IMR-90 (cell line): Measurements from ENCODE around the gene ZNG1B. TPM values are rescaled to one million over a fixed set of nuclear protein-coding genes. Genes with fewer than 3 reads are reported as not detected.
A peak's percentile ranks its signal among the peaks of the same experiment; 100 is the strongest.
"Not testable (repeated sequence)": the region's sequence is repeated elsewhere in the genome, so short reads cannot be mapped to it uniquely, and the experiment has no call there.

Experiments
- ATAC-seq: fragments of 200-7000 bp; cut with Tn5 transposase; 2 replicates; pipeline ENCODE4 v1.9.1; 2020; ENCODE audit warnings: low read depth, mild to moderate bottlenecking, moderate library complexity
- BruUV-seq: library from RNA; stranded (reverse); fragments of 400-500 nt; replicated peaks from 2 replicates; lab custom pipeline; 2021; lab: Mats Ljungman, UMichigan
- CTCF ChIA-PET: fragments of 300-600 bp; formaldehyde crosslinking; extraction: SDS; loops from one replicate; lab custom pipeline; 2021; ENCODE audit warnings: antibody characterized with exemption; lab: Yijun Ruan, JAX
- POLR2A ChIA-PET: fragments of 300-600 bp; sonication (Branson Sonifier 250); formaldehyde crosslinking; loops from one replicate; lab custom pipeline; 2022; ENCODE audit warnings: antibody characterized with exemption; ENCODE audit not compliant: unreplicated experiment; lab: Charles Lee
- DNase-seq: peaks from one replicate; pipeline ENCODE4 v3.0.0; 2013
- H2AFZ ChIP-seq: replicated peaks from 2 replicates; pipeline ENCODE3; 2013; ENCODE audit warnings: low read length, mild to moderate bottlenecking; ENCODE audit not compliant: poor library complexity
- H2AK5ac ChIP-seq: 2 replicates; pipeline ENCODE4 v1.6.1; 2013; ENCODE audit warnings: low read depth, low read length, inconsistent platforms
- H2AK9ac ChIP-seq: replicated peaks from 2 replicates; pipeline ENCODE3; 2013; ENCODE audit warnings: mild to moderate bottlenecking, low read depth, low read length, moderate library complexity; ENCODE audit not compliant: poor library complexity
- H2BK120ac ChIP-seq: 2 replicates; pipeline ENCODE4 v1.6.1; 2013; ENCODE audit warnings: low read depth, low read length, inconsistent platforms
- H2BK15ac ChIP-seq: 3 replicates; pipeline ENCODE4 v1.6.1; 2013; ENCODE audit warnings: low read depth, low read length, inconsistent platforms
- H2BK20ac ChIP-seq: 2 replicates; pipeline ENCODE4 v1.6.1; 2013; ENCODE audit warnings: low read depth, mild to moderate bottlenecking, inconsistent platforms, low read length, moderate library complexity
- H2BK5ac ChIP-seq: 2 replicates; pipeline ENCODE4 v1.6.1; 2013; ENCODE audit warnings: mild to moderate bottlenecking, low read depth, low read length, inconsistent platforms; ENCODE audit not compliant: poor library complexity, severe bottlenecking
- H3K14ac ChIP-seq: replicated peaks from 2 replicates; pipeline ENCODE4 v1.6.1; 2013; ENCODE audit warnings: low read depth, low read length, inconsistent platforms
- H3K18ac ChIP-seq: 2 replicates; pipeline ENCODE4 v1.6.1; 2013; ENCODE audit warnings: low read depth, low read length, control low read depth
- H3K23ac ChIP-seq: 2 replicates; pipeline ENCODE4 v1.6.1; 2013; ENCODE audit warnings: low read depth, low read length, inconsistent platforms
- H3K27ac ChIP-seq: 2 replicates; pipeline ENCODE4 v1.5.1; 2013; ENCODE audit warnings: mild to moderate bottlenecking, control low read depth, low read length; ENCODE audit not compliant: insufficient read depth
- H3K27me3 ChIP-seq: 2 replicates; pipeline ENCODE4 v1.6.1; 2013; ENCODE audit warnings: low read length; ENCODE audit not compliant: control insufficient read depth, insufficient read depth
- H3K36me3 ChIP-seq: 2 replicates; pipeline ENCODE4 v1.6.1; 2013; ENCODE audit warnings: low read length, mixed read lengths; ENCODE audit not compliant: control insufficient read depth, insufficient read depth
- H3K4ac ChIP-seq: 2 replicates; pipeline ENCODE4 v1.6.1; 2013; ENCODE audit warnings: low read depth, low read length, inconsistent platforms
- H3K4me1 ChIP-seq: 2 replicates; pipeline ENCODE4 v1.6.1; 2013; ENCODE audit warnings: low read length, mixed read lengths; ENCODE audit not compliant: control insufficient read depth, insufficient read depth
- H3K4me2 ChIP-seq: 2 replicates; pipeline ENCODE4 v1.6.1; 2013; ENCODE audit warnings: low read depth, mild to moderate bottlenecking, control low read depth, low read length, moderate library complexity
- H3K4me3 ChIP-seq: 2 replicates; pipeline ENCODE4 v1.5.1; 2013; ENCODE audit warnings: low read depth, mild to moderate bottlenecking, control low read depth, low read length, moderate library complexity; ENCODE audit not compliant: insufficient read depth
- H3K56ac ChIP-seq: 2 replicates; pipeline ENCODE4 v1.6.1; 2013; ENCODE audit warnings: low read length, inconsistent platforms; ENCODE audit not compliant: insufficient read depth; ENCODE audit errors: extremely low read depth
- H3K79me1 ChIP-seq, 2 experiments: 2 replicates each; pipeline ENCODE4 v1.6.1; 2013; ENCODE audit warnings: low read length in 2 of 2, inconsistent platforms in 1 of 2, low read depth in 1 of 2
- H3K9ac ChIP-seq: 2 replicates; pipeline ENCODE4 v1.6.1; 2013; ENCODE audit warnings: low read depth, low read length, control low read depth
- H3K9me1 ChIP-seq: 2 replicates; pipeline ENCODE4 v1.6.1; 2013; ENCODE audit warnings: low read length, inconsistent platforms; ENCODE audit not compliant: insufficient read depth
- H3K9me3 ChIP-seq: 2 replicates; pipeline ENCODE4 v1.6.1; 2013; ENCODE audit warnings: low read length; ENCODE audit not compliant: control insufficient read depth, insufficient read depth
- H4K20me1 ChIP-seq: 2 replicates; pipeline ENCODE4 v1.6.1; 2013; ENCODE audit warnings: low read length, inconsistent platforms; ENCODE audit not compliant: insufficient read depth
- H4K5ac ChIP-seq: 2 replicates; pipeline ENCODE4 v1.6.1; 2013; ENCODE audit warnings: mild to moderate bottlenecking, low read depth, low read length, control low read depth
- H4K8ac ChIP-seq, 2 experiments: 2 replicates each; pipeline ENCODE4 v1.6.1; 2013; ENCODE audit warnings: low read depth in 2 of 2, low read length in 2 of 2, control low read depth in 1 of 2, inconsistent platforms in 1 of 2
- H4K91ac ChIP-seq: 2 replicates; pipeline ENCODE4 v1.6.1; 2013; ENCODE audit warnings: low read depth, low read length, inconsistent platforms; ENCODE audit not compliant: insufficient read depth
- WGBS, 2 experiments: methylation state at CpG; one replicate each; pipeline versions ENCODE4 v1.1.5 to v1.1.7; 2013; ENCODE audit warnings: missing lambda C conversion rate in 2 of 2; ENCODE audit not compliant: insufficient read length in 1 of 2; ENCODE audit errors: extremely low coverage in 2 of 2; 5-methylcytosine and 5-hydroxymethylcytosine counted together
- dilution Hi-C: fragments of 300-500 bp; cut with HindIII; formaldehyde crosslinking; loops from one replicate; pipeline ENCODE4 v1.14.3; 2018; ENCODE audit warnings: low sequenced_read_pairs; ENCODE audit not compliant: unreplicated experiment
- in situ Hi-C: fragments of 300-500 bp; cut with MboI; formaldehyde crosslinking; loops from 3 replicates; pipeline ENCODE4 v1.14.3; 2019; ENCODE audit warnings: low sequenced_read_pairs, inconsistent platforms, mixed read lengths
- intact Hi-C: fragments of 100-400 bp; cut with micrococcal nuclease; formaldehyde crosslinking; loops from 2 replicates; pipeline ENCODE4 v1.10.0; 2022
- polyA plus RNA-seq, 3 experiments: library from polyadenylated mRNA; depleted of rRNA; stranded (reverse); fragments of >200 nt; gene quantifications; 2 replicates each; pipeline ENCODE4 v1.2.3, GENCODE V29; 2012; ENCODE audit warnings: low replicate concordance in 1 of 3
- total RNA-seq: library from RNA; depleted of rRNA; stranded (reverse); fragments of >200 nt; gene quantifications from 2 replicates; pipeline ENCODE4 v1.2.3, GENCODE V29; 2012

The ZNG1B gene
- total and polyA plus RNA-seq, 2 of the 4 experiments (the other 2 are of a cell fraction) = 7.0 to 11.2 TPM

DNA sequence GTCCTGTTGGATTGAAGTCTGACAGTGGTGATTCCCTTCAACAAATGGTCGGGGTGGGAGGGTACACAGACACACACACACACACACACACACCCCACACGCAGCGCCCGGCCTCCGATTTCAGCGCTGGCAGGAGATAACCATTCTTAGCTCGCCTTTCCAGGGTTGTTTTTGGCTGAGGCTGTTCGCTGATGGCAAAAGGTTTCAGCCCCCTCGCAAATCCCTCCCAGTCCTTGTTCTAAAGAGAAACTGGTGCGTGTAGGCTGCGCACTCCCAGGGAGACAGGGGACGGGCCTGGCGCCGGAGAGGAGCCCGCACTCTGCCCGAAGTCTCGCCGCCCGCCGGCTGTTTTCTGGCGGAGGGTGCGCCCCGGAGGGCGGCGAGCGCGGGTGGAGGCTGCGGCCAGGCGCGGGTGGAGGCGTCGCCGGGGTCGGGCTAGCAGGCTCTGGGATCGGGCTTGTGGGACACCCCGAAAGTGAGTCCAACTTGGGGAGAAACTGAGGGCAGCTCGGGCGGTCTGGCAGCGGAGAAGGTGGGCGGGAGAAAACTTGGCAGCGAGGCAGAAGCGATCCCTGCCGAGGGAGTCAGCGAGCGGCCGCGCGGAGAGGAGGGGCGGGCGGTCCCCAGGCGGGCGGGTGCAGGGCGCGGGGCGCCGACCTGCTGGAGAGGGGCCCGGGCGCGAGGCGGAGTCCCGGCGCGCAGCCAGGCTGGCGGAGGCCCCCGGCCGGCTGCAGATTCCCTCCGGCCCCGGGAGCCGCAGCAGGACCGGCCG lies 103.9 kb downstream of the ZNG1B start:
- peak; percentile 39 for DNase-seq
- Histone ChIP-seq H3K4me2 (peak overlapping the region; percentile 67), H4K8ac (peak overlapping the region; percentile 65 to 96; a peak in 3 of 4 replicates), H2BK120ac (peak overlapping the region; percentile 83; the same call in 1 of the 2 replicates), H2BK20ac (peak overlapping the region; percentile 53; the same call in 1 of the 2 replicates), H3K23ac (peak overlapping the region; percentile 73; the same call in 1 of the 2 replicates), H3K18ac (peak overlapping the region; percentile 81), H3K4ac (peak overlapping the region; percentile 75), H4K91ac (peak overlapping the region; percentile 75; the same call in 1 of the 2 replicates), H3K14ac (peak overlapping the region; percentile 87), H3K27ac (peak overlapping the region; percentile 88), H4K5ac (peak overlapping the region; percentile 60; the same call in 1 of the 2 replicates), H2AFZ (peak overlapping the region; percentile 78), H3K4me3 (peak overlapping the region; percentile 70), H2BK5ac (peak overlapping the region; percentile 85), H3K9ac (peak overlapping the region; percentile 82)
- H2AK5ac ChIP-seq, H2AK9ac ChIP-seq, H3K9me3 ChIP-seq, H3K27me3 ChIP-seq, H3K4me1 ChIP-seq, H3K36me3 ChIP-seq, BruUV-seq, H4K20me1 ChIP-seq, in situ Hi-C loops, POLR2A ChIA-PET, H3K56ac ChIP-seq, intact Hi-C loops, H3K9me1 ChIP-seq, H2BK15ac ChIP-seq, dilution Hi-C loops, H3K79me1 ChIP-seq, CTCF ChIA-PET: not testable (repeated sequence)
- peak; percentile 71 for ATAC-seq
- WGBS, 2 experiments = 0% methylated on average over 9 of the region's 71 CpGs; no CpG with 5 or more reads in 1 of the 2 experiments

GRCh38 chr2:113541976-113542485 lies 104.5 kb downstream of the ZNG1B start:
- H2AK9ac ChIP-seq, H3K4ac ChIP-seq, H4K5ac ChIP-seq, H3K79me1 ChIP-seq, DNase-seq, H3K9me1 ChIP-seq, H3K14ac ChIP-seq, H2AK5ac ChIP-seq, H3K36me3 ChIP-seq, BruUV-seq, H3K23ac ChIP-seq, in situ Hi-C loops, dilution Hi-C loops, POLR2A ChIA-PET, H4K20me1 ChIP-seq, CTCF ChIA-PET, H4K91ac ChIP-seq, H3K27me3 ChIP-seq, H3K56ac ChIP-seq, H2BK15ac ChIP-seq, H3K9me3 ChIP-seq, H2BK20ac ChIP-seq, H3K4me1 ChIP-seq, intact Hi-C loops: not testable (repeated sequence)
- Histone ChIP-seq H3K4me2 (peak overlapping the region; percentile 14), H3K27ac (peak overlapping the region; percentile 72), H3K9ac (peak overlapping the region; percentile 55), H2BK5ac (peak overlapping the region; percentile 85), H3K4me3 (peak overlapping the region; percentile 70), H3K18ac (0 out of 2 replicates have a peak overlapping the region, but pooled peaks have one; percentile 5), H2BK120ac (0 out of 2 replicates have a peak overlapping the region, but pooled peaks have one; percentile 79), H4K8ac (peak overlapping the region; percentile 42 to 64; a peak in 1 of 4 replicates), H2AFZ (peak overlapping the region; percentile 78)
- no CpG with 5 or more reads among the region's 64 CpGs for WGBS, 2 experiments
- ATAC-seq = peak; percentile 44
